ENCODE measurements around the gene PADI2. TPM values are rescaled to one million over a fixed set of nuclear protein-coding genes. Genes with fewer than 3 reads are reported as not detected.

The PADI2 gene
- polyA plus RNA-seq, 4 donors: 0.35 to 3.3 (median 2.4) TPM

DNA sequence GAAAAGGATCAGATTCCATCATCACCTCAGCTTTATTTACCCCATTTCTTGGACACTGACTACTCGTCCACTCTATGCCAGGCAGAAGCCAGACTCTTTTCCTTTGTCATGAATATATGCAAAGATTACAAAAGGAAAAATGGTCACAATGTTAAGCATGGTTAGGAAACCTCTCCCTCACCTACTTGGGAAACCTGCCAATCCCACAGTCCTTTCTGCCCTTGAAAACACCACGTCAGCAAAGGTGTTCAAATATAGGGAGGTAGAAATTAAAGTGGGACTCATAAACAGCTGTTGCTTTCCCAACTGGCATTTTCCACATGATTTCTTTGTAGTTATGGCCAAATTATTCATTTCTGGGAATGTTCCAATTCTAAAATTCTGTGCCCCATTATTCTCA lies 91.4 kb downstream of the PADI2 start:
- DNase-seq (ENCODE audit: low read depth in 4 of 4, low spot score in 3 of 4): no peak

DNA sequence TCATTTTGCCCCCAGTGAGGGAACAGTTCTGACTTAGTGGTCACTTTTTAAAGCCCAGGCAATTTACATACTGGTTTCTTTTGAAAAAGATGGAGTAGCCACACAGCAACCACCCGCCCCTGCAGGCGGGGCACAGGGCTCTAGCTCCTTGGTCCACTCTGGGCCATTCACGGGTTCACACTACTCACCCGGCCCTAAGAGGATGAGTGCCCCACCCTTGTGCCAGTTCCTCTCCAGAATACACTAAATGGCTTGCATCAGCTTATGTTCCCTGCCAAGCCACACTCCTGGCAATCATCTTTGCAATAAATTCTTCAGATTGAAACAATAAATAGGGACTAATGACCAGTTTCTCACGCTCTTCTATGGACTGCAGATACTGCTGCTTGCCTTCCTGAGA lies 91.8 kb downstream of the PADI2 start:
- DNase-seq (ENCODE audit: low read depth in 4 of 4, low spot score in 3 of 4): no peak

DNA sequence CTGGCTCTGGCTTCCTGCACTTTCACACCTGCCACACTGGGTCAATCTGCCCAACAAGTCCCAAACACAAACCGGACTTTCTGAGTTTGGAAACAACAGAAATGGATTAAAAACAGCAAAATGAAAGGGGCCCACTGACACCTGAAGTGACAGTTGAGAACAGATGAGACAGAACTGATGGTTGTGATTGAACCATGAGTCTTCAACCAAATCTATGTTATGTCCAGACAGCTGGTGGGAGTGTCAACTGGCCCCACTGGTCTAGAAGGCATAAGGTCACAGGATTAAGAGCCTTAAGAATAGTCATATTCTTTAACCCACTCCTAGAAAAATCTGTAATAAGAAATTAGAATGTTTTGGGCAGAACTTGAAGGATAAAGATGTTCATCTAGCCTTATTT lies 94.5 kb downstream of the PADI2 start:
- DNase-seq (ENCODE audit: low read depth in 4 of 4, low spot score in 3 of 4): no peak

DNA sequence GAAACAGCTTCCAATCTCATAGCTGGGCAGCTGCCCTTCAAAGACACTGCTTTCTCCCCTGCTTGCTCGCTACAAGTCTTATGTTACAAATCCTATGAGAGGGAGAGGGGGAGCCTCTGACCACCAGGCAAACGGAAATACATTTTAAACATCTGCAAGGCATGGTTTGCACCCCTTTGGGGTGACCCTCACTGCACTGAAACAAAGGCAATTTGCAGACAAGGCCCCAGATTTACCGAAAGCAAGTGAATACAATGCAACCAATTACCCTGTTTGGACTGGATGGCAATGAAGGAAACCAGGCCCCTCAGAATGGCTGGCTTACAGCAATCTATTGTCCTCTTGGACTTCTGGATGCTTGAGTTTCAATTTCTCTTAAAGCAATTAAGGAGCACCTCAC lies 95.7 kb downstream of the PADI2 start:
- DNase-seq (ENCODE audit: low read depth in 4 of 4, low spot score in 3 of 4): no peak

DNA sequence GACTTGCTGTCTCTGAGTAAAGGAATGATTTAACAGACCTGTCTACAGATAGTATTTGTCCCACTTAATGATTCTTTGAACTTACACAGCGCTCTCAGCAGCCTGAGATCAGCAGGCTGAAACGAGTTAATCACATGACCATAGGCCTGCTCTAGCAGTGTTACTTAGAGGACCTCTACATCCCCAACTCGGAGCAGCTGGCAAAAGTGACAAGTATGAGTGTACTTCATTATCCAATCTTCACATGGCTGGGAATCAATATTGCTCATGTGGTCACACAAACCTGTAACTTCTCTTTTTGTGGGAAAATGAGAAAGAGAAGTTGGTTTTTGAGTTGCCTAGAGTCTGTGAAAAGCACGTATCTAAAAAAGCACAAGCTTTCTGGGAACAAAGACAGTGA lies 96.1 kb downstream of the PADI2 start:
- DNase-seq (ENCODE audit: low read depth in 4 of 4, low spot score in 3 of 4): no peak

DNA sequence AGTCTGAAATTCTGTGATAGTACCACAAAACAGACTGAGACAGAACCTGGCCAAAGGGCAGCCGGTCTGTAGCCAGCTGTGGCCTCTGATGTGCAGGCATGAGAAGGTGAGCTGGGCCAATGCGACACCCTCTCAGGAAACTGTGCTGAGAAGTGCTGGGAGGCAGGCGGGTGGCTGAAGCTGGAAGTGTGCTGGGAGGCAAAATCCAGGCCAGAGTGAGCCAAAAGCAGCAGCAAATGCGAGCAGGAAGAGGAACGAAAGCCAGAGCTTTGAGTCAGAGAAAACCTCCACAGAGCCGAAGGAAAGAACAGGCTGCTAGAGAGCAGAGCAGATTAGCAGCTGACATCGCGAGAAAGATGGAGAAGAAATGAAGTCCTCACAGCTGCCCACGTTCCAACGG lies 97.4 kb downstream of the PADI2 start:
- DNase-seq (ENCODE audit: low read depth in 4 of 4, low spot score in 3 of 4): no peak

DNA sequence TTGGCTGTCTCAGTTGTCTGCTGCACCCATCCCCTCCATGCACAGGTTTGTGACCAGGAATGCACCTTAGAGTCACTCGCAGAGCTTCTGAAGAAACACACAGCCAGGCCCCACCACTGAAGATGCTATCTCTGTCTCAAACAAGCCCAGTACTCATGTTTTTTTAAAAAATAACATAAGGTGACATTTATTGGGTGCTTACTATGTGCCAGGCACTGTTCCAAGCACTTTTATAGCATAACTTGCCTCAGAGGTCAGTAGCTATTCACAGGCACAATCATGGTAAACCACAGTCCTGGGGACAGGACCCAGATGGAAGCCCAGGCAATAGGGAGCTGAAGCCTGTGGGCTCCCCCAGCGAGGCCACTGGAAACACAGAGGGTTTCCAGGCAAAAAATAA lies 98.7 kb downstream of the PADI2 start:
- no peak for DNase-seq (ENCODE audit: low read depth in 4 of 4, low spot score in 3 of 4)

DNA sequence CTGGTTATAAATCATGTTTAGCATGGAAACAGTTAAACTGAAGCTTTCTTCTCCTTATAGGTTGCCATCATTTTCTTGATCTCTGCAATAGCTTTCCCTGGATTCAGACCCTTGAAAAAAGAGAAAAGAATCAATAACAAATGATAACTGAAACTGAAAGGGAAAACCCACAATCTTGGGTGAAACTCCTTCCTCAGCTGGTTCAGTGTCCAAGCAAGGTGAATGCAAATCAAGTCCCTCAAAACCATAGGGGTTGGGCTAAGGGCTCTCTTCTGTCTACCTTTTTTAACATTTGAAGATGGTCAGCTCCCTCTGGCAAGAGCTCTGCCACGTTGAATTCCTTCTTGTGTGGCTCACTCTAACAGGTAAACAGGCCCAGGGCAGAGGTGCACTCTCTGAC lies 100.4 kb downstream of the PADI2 start:
- DNase-seq (ENCODE audit: low read depth in 4 of 4, low spot score in 3 of 4): no peak

DNA sequence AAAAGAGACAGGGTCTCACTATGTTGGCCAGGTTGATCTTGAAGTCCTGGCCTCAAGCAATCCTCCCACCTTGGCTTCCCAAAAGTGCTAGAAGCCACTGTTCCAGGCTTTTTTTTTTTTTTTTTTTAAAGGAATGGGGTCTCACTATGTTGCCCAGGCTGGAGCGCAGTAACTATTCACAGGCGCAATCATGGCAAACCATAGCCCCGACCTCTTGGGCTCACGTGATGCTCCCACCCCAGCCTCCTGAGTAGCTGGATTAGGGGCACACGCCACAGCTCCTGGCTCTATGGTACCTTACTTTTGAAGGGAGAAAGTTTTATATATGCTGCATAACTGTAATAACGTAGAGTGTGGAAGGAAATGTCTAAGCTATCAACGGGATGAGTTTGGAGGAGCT lies 101.8 kb downstream of the PADI2 start:
- no peak for DNase-seq (ENCODE audit: low read depth in 4 of 4, low spot score in 3 of 4)

Other genes starting within 250 kb of the PADI2 start
- not detected for gene RNU1-2, start 223.5 kb downstream of the PADI2 start, polyA plus RNA-seq (ENCODE audit: insufficient read length in 4 of 4)
- 10 to 100 TPM; 22.4 to 78.1 (median 34.6) TPM for gene CROCC, start 197.5 kb downstream of the PADI2 start, polyA plus RNA-seq (ENCODE audit: insufficient read length in 4 of 4)
- 100 to 1,000 TPM; 204 to 582 (median 224) TPM for gene MFAP2, start 138.8 kb downstream of the PADI2 start, polyA plus RNA-seq (ENCODE audit: insufficient read length in 4 of 4)
- gene ATP13A2, start 107.5 kb downstream of the PADI2 start, polyA plus RNA-seq (ENCODE audit: insufficient read length in 4 of 4): 10 to 100 TPM; 25.5 to 38.0 (median 30.1) TPM
- gene SDHB, start 65.4 kb downstream of the PADI2 start, polyA plus RNA-seq (ENCODE audit: insufficient read length in 4 of 4): 100 to 1,000 TPM in 3 of 4 donors, 10 to 100 TPM in 1; 87.5 to 163 (median 146) TPM
- under 1 TPM in 1 of 4 donors, not detected in 3; 0.14 TPM for gene PADI1, start 85.7 kb upstream of the PADI2 start, polyA plus RNA-seq (ENCODE audit: insufficient read length in 4 of 4)
- gene PADI3, start 129.6 kb upstream of the PADI2 start, polyA plus RNA-seq (ENCODE audit: insufficient read length in 4 of 4): under 1 TPM in 3 of 4 donors, not detected in 1; 0.06 to 0.23 (median 0.09) TPM
- gene PADI4, start 188.7 kb upstream of the PADI2 start, polyA plus RNA-seq (ENCODE audit: insufficient read length in 4 of 4): 1 to 10 TPM in 1 of 4 donors, under 1 TPM in 3; 0.39 to 1.4 (median 0.66) TPM